ENCODE measurements around the gene ZMIZ2. TPM values are rescaled to one million over a fixed set of nuclear protein-coding genes. Genes with fewer than 3 reads are reported as not detected.

Gene ZMIZ2
- total RNA-seq, 1 experiment from 2014 or later, result 142 TPM

GRCh38 chr7:44767912-44768627 lies 19.4 kb downstream of the ZMIZ2 start:
- BruUV-seq (replicated peaks), result no TSS peak
- Histone ChIP-seq H3K4me1 (replicated peaks; ENCODE audit: insufficient read depth) (peaks cover 9% of the 10 kb centered on the region), H3K4me2 (no peak overlapping the region), H3K79me2 (ENCODE audit: low read depth) (no peaks in the 10 kb centered on the region), H3K9me2 (ENCODE audit: insufficient read depth) (no peaks in the 10 kb centered on the region), H3K36me3 (ENCODE audit: low read depth) (0 out of 2 replicates have a peak, but pooled peaks cover 14% of the 10 kb centered on the region), H2AFZ (no peak overlapping the region), H3K27ac (no peak overlapping the region), H3F3A (ENCODE audit: insufficient read depth, low read depth) (peaks cover 27% of the 10 kb centered on the region), H4K20me1 (ENCODE audit: insufficient read depth) (0 out of 2 replicates have a peak, but pooled peaks cover 3% of the 10 kb centered on the region), H3K4me3 (no peak overlapping the region), H3K27me3 (ENCODE audit: insufficient read depth, low read depth) (no peaks in the 10 kb centered on the region), H3K9me3 (ENCODE audit: insufficient read depth, low read depth) (no peaks in the 10 kb centered on the region)
- intact Hi-C loops (cut with micrococcal nuclease; ENCODE audit: unreplicated experiment), result no loop called here
- TF ChIP-seq, protein P1, sequence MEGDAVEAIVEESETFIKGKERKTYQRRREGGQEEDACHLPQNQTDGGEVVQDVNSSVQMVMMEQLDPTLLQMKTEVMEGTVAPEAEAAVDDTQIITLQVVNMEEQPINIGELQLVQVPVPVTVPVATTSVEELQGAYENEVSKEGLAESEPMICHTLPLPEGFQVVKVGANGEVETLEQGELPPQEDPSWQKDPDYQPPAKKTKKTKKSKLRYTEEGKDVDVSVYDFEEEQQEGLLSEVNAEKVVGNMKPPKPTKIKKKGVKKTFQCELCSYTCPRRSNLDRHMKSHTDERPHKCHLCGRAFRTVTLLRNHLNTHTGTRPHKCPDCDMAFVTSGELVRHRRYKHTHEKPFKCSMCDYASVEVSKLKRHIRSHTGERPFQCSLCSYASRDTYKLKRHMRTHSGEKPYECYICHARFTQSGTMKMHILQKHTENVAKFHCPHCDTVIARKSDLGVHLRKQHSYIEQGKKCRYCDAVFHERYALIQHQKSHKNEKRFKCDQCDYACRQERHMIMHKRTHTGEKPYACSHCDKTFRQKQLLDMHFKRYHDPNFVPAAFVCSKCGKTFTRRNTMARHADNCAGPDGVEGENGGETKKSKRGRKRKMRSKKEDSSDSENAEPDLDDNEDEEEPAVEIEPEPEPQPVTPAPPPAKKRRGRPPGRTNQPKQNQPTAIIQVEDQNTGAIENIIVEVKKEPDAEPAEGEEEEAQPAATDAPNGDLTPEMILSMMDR (conservative IDR thresholded peaks at IDR 0.05), result no peak
- no peak for TF ChIP-seq EZH2 (IDR thresholded peaks at IDR 0.05; ENCODE audit: low read depth)
- peak in 1 of 2 experiments; percentile 30 for DNase-seq
- ChIA-PET CTCF (no interaction called here), POLR2A (ENCODE audit: unreplicated experiment) (interaction anchor here (0.6 kb wide), 2 partner anchors 36 to 1117 kb away, joined by 3 to 4 read pairs; no protein-coding TSS in a partner anchor)

DNA sequence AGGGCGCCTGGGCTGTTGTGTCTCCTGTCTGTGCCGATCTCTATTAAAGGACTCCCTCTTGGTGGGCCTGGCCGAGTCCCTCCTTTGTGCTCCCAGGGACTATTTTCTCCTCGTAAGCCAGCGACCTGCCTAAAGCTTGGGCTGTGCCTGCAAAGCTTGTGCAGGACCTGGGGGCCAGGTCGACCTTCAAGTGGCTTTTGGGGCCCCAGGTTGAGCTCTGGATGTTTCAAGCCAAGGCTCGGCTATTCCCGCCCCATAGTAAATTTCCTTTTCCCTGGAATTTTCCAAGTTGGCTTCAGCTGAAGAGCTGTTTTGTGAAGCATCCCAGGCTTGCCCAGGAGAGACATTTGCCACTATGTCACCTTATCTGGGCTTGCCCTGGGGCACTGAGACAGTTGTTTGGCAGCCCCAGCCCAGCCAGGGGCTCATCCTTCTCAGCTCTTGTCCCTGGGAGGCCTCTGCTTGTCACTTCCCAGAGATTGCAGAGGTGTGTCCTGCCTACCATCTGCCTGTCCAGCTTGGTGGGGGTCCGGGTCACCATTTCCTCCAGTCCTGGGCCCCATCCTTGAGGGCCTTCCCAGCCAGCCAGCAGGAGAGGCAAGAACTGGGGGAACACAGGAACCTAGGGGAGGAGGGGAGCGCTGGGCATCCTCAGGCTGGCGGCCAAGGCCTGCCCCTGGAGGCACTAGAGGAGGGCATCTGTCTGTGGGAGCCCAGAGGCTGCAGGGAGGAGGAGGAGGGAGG lies 20.2 kb downstream of the ZMIZ2 start:
- 0 out of 2 replicates have a peak, but pooled peaks cover 10% of the 10 kb centered on the region for H3K36me3 ChIP-seq (ENCODE audit: low read depth)
- ChIA-PET CTCF (interaction anchor here (0.6 kb wide), 1 partner anchor 280 kb away, joined by 3 read pairs; no protein-coding TSS in a partner anchor), POLR2A (ENCODE audit: unreplicated experiment) (interaction anchor here (0.6 to 0.7 kb wide), 2 partner anchors 80 to 1116 kb away, joined by 4 to 8 read pairs; no protein-coding TSS in a partner anchor)
- DNase-seq, result peak in 1 of 2 experiments; percentile 31
- no peaks in the 10 kb centered on the region for H3K79me2 ChIP-seq (ENCODE audit: low read depth)
- no peaks in the 10 kb centered on the region for H3K9me2 ChIP-seq (ENCODE audit: insufficient read depth)
- H3K4me1 ChIP-seq (replicated peaks; ENCODE audit: insufficient read depth), result peaks cover 9% of the 10 kb centered on the region
- no peaks in the 10 kb centered on the region for H3K9me3 ChIP-seq (ENCODE audit: insufficient read depth, low read depth)
- no peak overlapping the region for H3K4me2 ChIP-seq
- no TSS peak for BruUV-seq (replicated peaks)
- H4K20me1 ChIP-seq (ENCODE audit: insufficient read depth), result 0 out of 2 replicates have a peak, but pooled peaks cover 2% of the 10 kb centered on the region
- H3F3A ChIP-seq (ENCODE audit: insufficient read depth, low read depth), result peaks cover 27% of the 10 kb centered on the region
- no peak overlapping the region for H2AFZ ChIP-seq
- H3K27me3 ChIP-seq (ENCODE audit: insufficient read depth, low read depth), result no peaks in the 10 kb centered on the region
- H3K27ac ChIP-seq, result no peak overlapping the region
- H3K4me3 ChIP-seq, result no peak overlapping the region
- intact Hi-C loops (cut with micrococcal nuclease; ENCODE audit: unreplicated experiment), result no loop called here
- TF ChIP-seq, protein P1 (conservative IDR thresholded peaks at IDR 0.05), result no peak
- no peak for TF ChIP-seq EZH2 (IDR thresholded peaks at IDR 0.05; ENCODE audit: low read depth)

- no peaks in the 10 kb centered on the region for H3K9me2 ChIP-seq (ENCODE audit: insufficient read depth)
- H3K4me2 ChIP-seq, result no peak overlapping the region
- no peak overlapping the region for H3K27ac ChIP-seq
- H2AFZ ChIP-seq, result no peak overlapping the region
- no TSS peak for BruUV-seq (replicated peaks)
- ChIA-PET CTCF (interaction anchor here (0.6 kb wide), 1 partner anchor 280 kb away, joined by 3 read pairs; no protein-coding TSS in a partner anchor), POLR2A (ENCODE audit: unreplicated experiment) (interaction anchor here (1.0 kb wide), 1 partner anchor 29 kb away, joined by 3 read pairs; no protein-coding TSS in a partner anchor)
- TF ChIP-seq EZH2 (IDR thresholded peaks at IDR 0.05; ENCODE audit: low read depth), result no peak
- TF ChIP-seq, protein P1 (conservative IDR thresholded peaks at IDR 0.05), result no peak
- no peaks in the 10 kb centered on the region for H3K27me3 ChIP-seq (ENCODE audit: insufficient read depth, low read depth)
- no peaks in the 10 kb centered on the region for H3K79me2 ChIP-seq (ENCODE audit: low read depth)
- H3F3A ChIP-seq (ENCODE audit: insufficient read depth, low read depth), result peaks cover 27% of the 10 kb centered on the region
- intact Hi-C loops (cut with micrococcal nuclease; ENCODE audit: unreplicated experiment), result no loop called here
- no peaks in the 10 kb centered on the region for H3K9me3 ChIP-seq (ENCODE audit: insufficient read depth, low read depth)
- DNase-seq, result peak in 1 of 2 experiments; percentile 28
- no peaks in the 10 kb centered on the region for H4K20me1 ChIP-seq (ENCODE audit: insufficient read depth)
- no peak overlapping the region for H3K4me3 ChIP-seq
- 0 out of 2 replicates have a peak, but pooled peaks cover 5% of the 10 kb centered on the region for H3K36me3 ChIP-seq (ENCODE audit: low read depth)
- H3K4me1 ChIP-seq (replicated peaks; ENCODE audit: insufficient read depth), result peaks cover 9% of the 10 kb centered on the region
Observed at GRCh38 chr7:44769376-44769775, 20.7 kb downstream of the ZMIZ2 start.
